Stimulated activated CD8-positive, alpha-beta memory T cell treated with anti-CD3 and anti-CD28 coated beads, Interleukin-4, amount 100 ng/mL, for 48 hours (primary cell): Measurements from ENCODE around the gene PLEKHF1.
"Not testable (repeated sequence)": the region's sequence is repeated elsewhere in the genome, so short reads cannot be mapped to it uniquely, and the experiment has no call there.

Experiments
- DNase-seq: peaks from one replicate; pipeline ENCODE4 v3.0.0-alpha.2; 2020

PLEKHF1 gene

GRCh38 chr19:29666578-29667386 is 1.5 kb downstream of the PLEKHF1 start:
- DNase-seq, result peak; percentile 49

- no peak for DNase-seq
Observed at GRCh38 chr19:29667387-29667783, 2.1 kb downstream of the PLEKHF1 start.

- peak; percentile 69 for DNase-seq
Observed at GRCh38 chr19:29667901-29668341, 2.7 kb downstream of the PLEKHF1 start.

GRCh38 chr19:29668746-29669609 is 3.7 kb downstream of the PLEKHF1 start:
- DNase-seq, result no peak

GRCh38 chr19:29670255-29670654 is 5.0 kb downstream of the PLEKHF1 start:
- DNase-seq, result no peak

GRCh38 chr19:29671026-29671392 is 5.7 kb downstream of the PLEKHF1 start:
- DNase-seq, result not testable (repeated sequence)

- peak; percentile 89 for DNase-seq
Observed at GRCh38 chr19:29671393-29672160, 6.3 kb downstream of the PLEKHF1 start.

GRCh38 chr19:29672319-29672932 is 7.2 kb downstream of the PLEKHF1 start:
- DNase-seq, result no peak

- DNase-seq, result peak; percentile 88
Observed at GRCh38 chr19:29672933-29673336, 7.7 kb downstream of the PLEKHF1 start.

GRCh38 chr19:29673451-29674371 is 8.4 kb downstream of the PLEKHF1 start:
- DNase-seq, result no peak

- DNase-seq, result no peak
Observed at GRCh38 chr19:29674374-29675119, 9.3 kb downstream of the PLEKHF1 start.

- DNase-seq, result no peak
Observed at GRCh38 chr19:29675120-29675649, 9.9 kb downstream of the PLEKHF1 start.

- no peak for DNase-seq
Observed at GRCh38 chr19:29675650-29676186, 10.5 kb downstream of the PLEKHF1 start.

- no peak for DNase-seq
Observed at GRCh38 chr19:29676586-29676985, 11.3 kb downstream of the PLEKHF1 start.

- no peak for DNase-seq
Observed at GRCh38 chr19:29677001-29677817, 11.9 kb downstream of the PLEKHF1 start.

- no peak for DNase-seq
Observed at GRCh38 chr19:29678484-29679106, 13.3 kb downstream of the PLEKHF1 start.

- no peak for DNase-seq
Observed at GRCh38 chr19:29679598-29680210, 14.4 kb downstream of the PLEKHF1 start.

- peak; percentile 89 for DNase-seq
Observed at GRCh38 chr19:29680447-29680846, 15.2 kb downstream of the PLEKHF1 start.
